A204.1 (cell line): ENCODE data around the gene DHX58.
"Not testable (repeated sequence)": the region's sequence is repeated elsewhere in the genome, so short reads cannot be mapped to it uniquely, and the experiment has no call there.

Source experiments
- FAIRE-seq: peaks from 2 replicates; lab custom pipeline; 2012; peaks lifted over from hg19 to GRCh38; lab: Jason Lieb, UNC

Gene DHX58

GRCh38 chr17:42112552-42113176 is at the start of gene DHX58:
DHX58 (minus strand) TSS chr17:42112714; CDS start chr17:42111892, 822 bp downstream.
- FAIRE-seq, result peak; percentile 94

GRCh38 chr17:42160531-42160910 is 48.0 kb upstream of the DHX58 start:
- no peak for FAIRE-seq

- no peak for FAIRE-seq
Observed at GRCh38 chr17:42159796-42160530, 47.4 kb upstream of the DHX58 start.

GRCh38 chr17:42155614-42156045 is 43.1 kb upstream of the DHX58 start:
- no peak for FAIRE-seq

- no peak for FAIRE-seq
Observed at GRCh38 chr17:42153919-42154742, 41.6 kb upstream of the DHX58 start.

GRCh38 chr17:42146911-42147607 is 34.5 kb upstream of the DHX58 start:
- no peak for FAIRE-seq

- FAIRE-seq, result not testable (repeated sequence)
Observed at GRCh38 chr17:42143138-42143537, 30.6 kb upstream of the DHX58 start.

GRCh38 chr17:42142371-42142896 is 29.9 kb upstream of the DHX58 start:
- no peak for FAIRE-seq

- FAIRE-seq, result no peak
Observed at GRCh38 chr17:42141382-42141781, 28.9 kb upstream of the DHX58 start.

- not testable (repeated sequence) for FAIRE-seq
Observed at GRCh38 chr17:42140690-42141089, 28.2 kb upstream of the DHX58 start.

GRCh38 chr17:42138749-42139492 is 26.4 kb upstream of the DHX58 start:
- FAIRE-seq, result no peak

GRCh38 chr17:42136654-42137051 is 24.1 kb upstream of the DHX58 start:
- FAIRE-seq, result no peak

GRCh38 chr17:42135664-42136653 is 23.4 kb upstream of the DHX58 start:
- no peak for FAIRE-seq

- no peak for FAIRE-seq
Observed at GRCh38 chr17:42135151-42135550, 22.6 kb upstream of the DHX58 start.

- FAIRE-seq, result no peak
Observed at GRCh38 chr17:42133461-42134041, 21.0 kb upstream of the DHX58 start.

- FAIRE-seq, result no peak
Observed at GRCh38 chr17:42132941-42133340, 20.4 kb upstream of the DHX58 start.

- no peak for FAIRE-seq
Observed at GRCh38 chr17:42131981-42132432, 19.5 kb upstream of the DHX58 start.

- FAIRE-seq, result no peak
Observed at GRCh38 chr17:42131232-42131631, 18.7 kb upstream of the DHX58 start.

GRCh38 chr17:42130310-42130936 is 17.9 kb upstream of the DHX58 start:
- FAIRE-seq, result no peak
